Mesenchymal stem cell (in vitro differentiated cells and primary cell): Measurements from ENCODE around the gene DNAJC22.

Source experiments
- DNase-seq: peaks from one replicate; pipeline ENCODE4 v3.0.0-alpha.2; 2013
- H2AFZ ChIP-seq: one replicate; pipeline ENCODE4 v1.6.1; 2013; ENCODE audit warnings: low read depth, mild to moderate bottlenecking, control low read depth, inconsistent platforms, low read length, moderate library complexity
- H2AK5ac ChIP-seq: 2 replicates; pipeline ENCODE4 v1.6.1; 2013; ENCODE audit warnings: low read length, moderate library complexity, mild to moderate bottlenecking, inconsistent platforms; ENCODE audit not compliant: severe bottlenecking
- H2BK120ac ChIP-seq: one replicate; pipeline ENCODE4 v1.6.1; 2013; ENCODE audit warnings: low read depth, mild to moderate bottlenecking, inconsistent platforms, low read length, moderate library complexity
- H2BK12ac ChIP-seq, 2 experiments: one replicate each; pipeline ENCODE4 v1.6.1; 2013; ENCODE audit warnings: inconsistent platforms in 2 of 2, low read length in 2 of 2, mild to moderate bottlenecking in 2 of 2, moderate library complexity in 2 of 2, control low read depth in 1 of 2
- H2BK15ac ChIP-seq: one replicate; pipeline ENCODE4 v1.6.1; 2013; ENCODE audit warnings: mild to moderate bottlenecking, low read depth, inconsistent platforms; ENCODE audit not compliant: poor library complexity, severe bottlenecking
- H2BK5ac ChIP-seq: 2 replicates; pipeline ENCODE4 v1.6.1; 2013; ENCODE audit warnings: low read depth, mild to moderate bottlenecking, low read length, control low read depth, inconsistent platforms; ENCODE audit not compliant: poor library complexity, severe bottlenecking
- H3K14ac ChIP-seq, 2 experiments: one replicate each; pipeline ENCODE4 v1.6.1; 2013; ENCODE audit warnings: inconsistent platforms in 2 of 2, low read length in 2 of 2, control low read depth in 1 of 2, mild to moderate bottlenecking in 1 of 2, moderate library complexity in 1 of 2
- H3K18ac ChIP-seq, 2 experiments: one replicate each; pipeline ENCODE4 v1.6.1; 2013; ENCODE audit warnings: inconsistent platforms in 2 of 2, low read length in 2 of 2, control low read depth in 1 of 2, low read depth in 1 of 2, mild to moderate bottlenecking in 1 of 2
- H3K23ac ChIP-seq, 2 experiments: one replicate each; pipeline ENCODE4 v1.6.1; 2013; ENCODE audit warnings: inconsistent platforms in 2 of 2, low read length in 2 of 2, mild to moderate bottlenecking in 2 of 2, moderate library complexity in 2 of 2, control low read depth in 1 of 2
- H3K27ac ChIP-seq: 2 replicates; pipeline ENCODE4 v1.5.1; 2013; ENCODE audit warnings: mild to moderate bottlenecking, moderate library complexity, low read length, control low read depth, inconsistent platforms; ENCODE audit not compliant: poor library complexity, severe bottlenecking
- H3K27me3 ChIP-seq, 2 experiments: 2 replicates each; pipeline versions ENCODE4 v1.6.1 to v1.7.0; 2013; ENCODE audit warnings: low read length in 2 of 2, mild to moderate bottlenecking in 2 of 2, moderate library complexity in 2 of 2, control low read depth in 1 of 2, inconsistent platforms in 1 of 2; ENCODE audit not compliant: control insufficient read depth in 1 of 2, insufficient read depth in 1 of 2
- H3K36me3 ChIP-seq, 2 experiments: 2 replicates each; pipeline versions ENCODE4 v1.6.1 to v1.7.0; 2013; ENCODE audit warnings: low read length in 2 of 2, control low read depth in 1 of 2, inconsistent platforms in 1 of 2, low read depth in 1 of 2, mild to moderate bottlenecking in 1 of 2; ENCODE audit not compliant: insufficient read depth in 2 of 2, control insufficient read depth in 1 of 2
- H3K4ac ChIP-seq, 2 experiments: one replicate each; pipeline ENCODE4 v1.6.1; 2013; ENCODE audit warnings: inconsistent platforms in 2 of 2, low read length in 2 of 2, mild to moderate bottlenecking in 2 of 2, moderate library complexity in 2 of 2, control low read depth in 1 of 2, low read depth in 1 of 2
- H3K4me1 ChIP-seq: 2 replicates; pipeline ENCODE4 v1.6.1; 2013; ENCODE audit warnings: low read depth, low read length, control low read depth; ENCODE audit not compliant: control insufficient read depth, insufficient read depth
- H3K4me2 ChIP-seq: 2 replicates; pipeline ENCODE4 v1.6.1; 2013; ENCODE audit warnings: low read length, mild to moderate bottlenecking, inconsistent platforms; ENCODE audit not compliant: poor library complexity, severe bottlenecking
- H3K4me3 ChIP-seq, 2 experiments: 2 replicates each; pipeline versions ENCODE4 v1.5.1 to v1.7.0; 2013; ENCODE audit warnings: low read length in 2 of 2, mild to moderate bottlenecking in 2 of 2, control low read depth in 1 of 2, low read depth in 1 of 2; ENCODE audit not compliant: insufficient read depth in 1 of 2
- H3K79me1 ChIP-seq: replicated peaks from 2 replicates; pipeline ENCODE4 v1.6.1; 2013; ENCODE audit warnings: mild to moderate bottlenecking, control low read depth, low read length, inconsistent platforms; ENCODE audit not compliant: poor library complexity, severe bottlenecking
- H3K9ac ChIP-seq: 2 replicates; pipeline ENCODE4 v1.7.0; 2013; ENCODE audit warnings: mild to moderate bottlenecking, low read length, moderate library complexity
- H3K9me3 ChIP-seq: 2 replicates; pipeline ENCODE4 v1.7.0; 2013; ENCODE audit warnings: mild to moderate bottlenecking, low read length; ENCODE audit not compliant: control insufficient read depth
- H4K8ac ChIP-seq: one replicate; pipeline ENCODE4 v1.6.1; 2013; ENCODE audit warnings: inconsistent platforms, mild to moderate bottlenecking, low read length, moderate library complexity
- H4K91ac ChIP-seq: one replicate; pipeline ENCODE4 v1.6.1; 2013; ENCODE audit warnings: mild to moderate bottlenecking, low read length, inconsistent platforms
- WGBS: methylation state at CpG from one replicate; pipeline ENCODE4 v1.1.7; 2013; ENCODE audit warnings: mixed read lengths; 5-methylcytosine and 5-hydroxymethylcytosine counted together

The DNAJC22 gene

DNA sequence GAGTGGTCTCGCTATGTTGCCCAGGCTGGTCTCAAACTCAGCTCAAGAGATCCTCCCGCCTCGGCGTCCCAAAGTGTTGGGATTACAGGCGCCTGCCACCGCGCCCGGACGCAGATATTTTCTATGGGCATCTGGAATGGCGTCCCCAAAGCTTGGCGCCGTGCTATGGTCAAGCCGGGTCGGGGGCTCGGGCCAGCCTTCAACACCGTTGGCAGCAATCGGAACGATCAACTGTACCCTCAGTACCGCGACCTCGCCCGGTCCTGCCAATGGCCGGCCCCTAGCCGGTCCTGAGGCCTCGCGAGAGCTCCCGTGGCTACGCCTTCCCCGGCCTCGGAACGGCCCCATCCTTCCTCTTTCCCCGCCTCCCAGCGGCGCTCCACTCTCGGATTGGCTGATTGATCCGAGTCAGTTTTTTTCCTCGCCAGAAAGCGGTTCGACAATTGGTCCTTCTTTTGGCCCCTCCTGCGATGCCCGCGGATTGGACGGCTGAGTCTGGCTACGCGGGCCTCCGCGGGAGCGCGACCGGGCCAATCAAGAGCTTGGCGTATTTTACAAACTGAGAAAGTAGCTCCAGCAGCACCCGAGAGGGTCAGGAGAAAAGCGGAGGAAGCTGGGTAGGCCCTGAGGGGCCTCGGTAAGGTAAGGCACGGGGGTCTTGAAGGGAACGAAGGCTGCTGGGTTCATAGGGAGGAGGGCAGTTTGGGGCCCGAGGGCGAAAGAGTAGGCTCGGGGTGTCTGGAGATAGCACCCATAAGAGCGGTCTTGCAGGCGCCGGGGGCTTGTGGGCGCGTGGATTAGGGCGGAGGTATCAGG, 23.8 kb upstream of the DNAJC22 start, which contains the start of gene TROAP:
TSS of gene TROAP (plus strand) at position 548 of the 816 bp plus-strand sequence. CDS start 354 bp downstream, outside the sequence.
- Histone ChIP-seq H2BK12ac (no peak within 1 kb of the TSS), H3K14ac (no peak within 1 kb of the TSS), H4K8ac (peak within 1 kb of the TSS; percentile 86), H3K79me1 (peaks cover 23% of the 10 kb centered on the region), H3K4me1 (peaks cover 13% of the 10 kb centered on the region), H4K91ac (peak within 1 kb of the TSS; percentile 36), H3K27ac (peak within 1 kb of the TSS; percentile 34), H2AFZ (peak within 1 kb of the TSS; percentile 93), H3K9ac (peak within 1 kb of the TSS; percentile 92), H2AK5ac (no peak within 1 kb of the TSS), H3K27me3 (no peaks in the 10 kb centered on the region), H3K4me3 (peak within 1 kb of the TSS; percentile 70 to 90), H3K4me2 (peak within 1 kb of the TSS; percentile 99), H3K4ac (peak within 1 kb of the TSS in 1 of 2 experiments; percentile 53), H3K18ac (peak within 1 kb of the TSS in 1 of 2 experiments; percentile 93), H2BK120ac (no peak within 1 kb of the TSS), H3K23ac (no peak within 1 kb of the TSS), H2BK15ac (peak within 1 kb of the TSS; percentile 62), H2BK5ac (no peak within 1 kb of the TSS), H3K36me3 (peaks cover 3 to 8% of the 10 kb centered on the region in 2 experiments), H3K9me3 (no peaks in the 10 kb centered on the region)
- DNase-seq = peak; percentile 99
- under 1% methylated on average over 57 of the region's 65 CpGs for WGBS

DNA sequence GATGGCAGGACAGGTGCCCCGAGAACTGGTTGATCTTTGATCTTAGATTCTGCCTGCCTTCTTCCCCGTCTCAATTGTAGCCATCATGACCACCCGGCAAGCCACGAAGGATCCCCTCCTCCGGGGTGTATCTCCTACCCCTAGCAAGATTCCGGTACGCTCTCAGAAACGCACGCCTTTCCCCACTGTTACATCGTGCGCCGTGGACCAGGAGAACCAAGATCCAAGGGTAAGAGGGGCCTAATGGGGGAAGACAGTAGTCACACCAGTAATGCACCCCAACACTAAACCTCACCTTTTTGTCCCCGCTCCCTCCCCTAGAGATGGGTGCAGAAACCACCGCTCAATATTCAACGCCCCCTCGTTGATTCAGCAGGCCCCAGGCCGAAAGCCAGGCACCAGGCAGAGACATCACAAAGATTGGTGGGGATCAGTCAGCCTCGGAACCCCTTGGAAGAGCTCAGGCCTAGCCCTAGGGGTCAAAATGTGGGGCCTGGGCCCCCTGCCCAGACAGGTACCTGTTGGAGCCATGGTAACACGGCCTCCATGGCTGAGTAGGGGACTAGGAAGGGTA, 23.1 kb upstream of the DNAJC22 start:
- Histone ChIP-seq H3K18ac (no peak overlapping the region), H3K79me1 (peaks cover 23% of the 10 kb centered on the region), H2BK120ac (no peak overlapping the region), H2BK5ac (no peak overlapping the region), H2BK15ac (no peak overlapping the region), H3K23ac (no peak overlapping the region), H3K36me3 (peaks cover 3 to 8% of the 10 kb centered on the region in 2 experiments), H4K8ac (peak overlapping the region; percentile 40), H3K4me2 (peak overlapping the region; percentile 99), H2BK12ac (no peak overlapping the region), H3K9me3 (no peaks in the 10 kb centered on the region), H3K27ac (no peak overlapping the region), H3K27me3 (no peaks in the 10 kb centered on the region), H3K9ac (peak overlapping the region; percentile 81), H3K14ac (no peak overlapping the region), H2AFZ (peak overlapping the region; percentile 93), H3K4me3 (peak overlapping the region; percentile 64 to 90), H3K4me1 (peaks cover 13% of the 10 kb centered on the region), H2AK5ac (no peak overlapping the region), H3K4ac (no peak overlapping the region), H4K91ac (peak overlapping the region; percentile 36)
- DNase-seq = no peak
- 20% methylated on average over 13 of the region's 19 CpGs for WGBS

DNA sequence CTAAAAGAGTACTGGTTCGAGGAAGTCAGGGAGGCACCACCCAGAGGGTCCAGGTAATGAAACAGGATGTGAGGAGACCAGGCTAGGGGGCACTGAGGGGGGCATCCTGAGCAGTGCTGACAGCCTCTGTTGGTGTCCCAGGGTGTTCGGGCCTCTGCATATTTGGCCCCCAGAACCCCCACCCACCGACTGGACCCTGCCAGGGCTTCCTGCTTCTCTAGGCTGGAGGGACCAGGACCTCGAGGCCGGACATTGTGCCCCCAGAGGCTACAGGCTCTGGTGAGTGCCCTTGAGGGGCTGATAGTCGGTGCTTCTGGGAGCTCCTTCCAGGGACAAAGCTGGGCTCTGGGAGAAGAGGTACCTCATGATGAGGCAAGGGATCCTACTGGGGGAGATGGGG, 21.1 kb upstream of the DNAJC22 start:
- H2BK120ac ChIP-seq = no peak overlapping the region
- H3K4me3 ChIP-seq = no peak overlapping the region
- H2BK15ac ChIP-seq = no peak overlapping the region
- no peak overlapping the region for H2AK5ac ChIP-seq
- no peak overlapping the region for H4K8ac ChIP-seq
- no peak overlapping the region for H3K9ac ChIP-seq
- H3K18ac ChIP-seq = no peak overlapping the region
- no peak overlapping the region for H2AFZ ChIP-seq
- H3K9me3 ChIP-seq = no peaks in the 10 kb centered on the region
- no peak overlapping the region for H3K14ac ChIP-seq
- H2BK5ac ChIP-seq = no peak overlapping the region
- H3K23ac ChIP-seq = no peak overlapping the region
- peaks cover 23% of the 10 kb centered on the region for H3K79me1 ChIP-seq
- WGBS = 94% methylated on average over 6 of the region's 6 CpGs
- no peak for DNase-seq
- H3K36me3 ChIP-seq = peaks cover 8 to 16% of the 10 kb centered on the region in 2 experiments
- no peaks in the 10 kb centered on the region for H3K27me3 ChIP-seq
- peaks cover 13% of the 10 kb centered on the region for H3K4me1 ChIP-seq
- no peak overlapping the region for H3K27ac ChIP-seq
- H3K4ac ChIP-seq = no peak overlapping the region
- no peak overlapping the region for H4K91ac ChIP-seq
- no peak overlapping the region for H2BK12ac ChIP-seq
- H3K4me2 ChIP-seq = no peak overlapping the region

- H4K8ac ChIP-seq = no peak overlapping the region
- H3K9me3 ChIP-seq = no peaks in the 10 kb centered on the region
- H3K79me1 ChIP-seq = peaks cover 23% of the 10 kb centered on the region
- H3K9ac ChIP-seq = no peak overlapping the region
- no peak overlapping the region for H3K27ac ChIP-seq
- H3K14ac ChIP-seq = no peak overlapping the region
- no peak overlapping the region for H2BK15ac ChIP-seq
- peaks cover 8 to 16% of the 10 kb centered on the region in 2 experiments for H3K36me3 ChIP-seq
- peaks cover 0 to under 1% of the 10 kb centered on the region in 2 experiments for H3K27me3 ChIP-seq
- no peak overlapping the region for H2BK120ac ChIP-seq
- H3K23ac ChIP-seq = no peak overlapping the region
- no peak overlapping the region for H3K4me2 ChIP-seq
- DNase-seq = no peak
- peaks cover 14% of the 10 kb centered on the region for H3K4me1 ChIP-seq
- no peak overlapping the region for H2AK5ac ChIP-seq
- H2AFZ ChIP-seq = no peak overlapping the region
- no peak overlapping the region for H2BK5ac ChIP-seq
- H3K18ac ChIP-seq = no peak overlapping the region
- no peak overlapping the region for H2BK12ac ChIP-seq
- H3K4ac ChIP-seq = no peak overlapping the region
- H4K91ac ChIP-seq = no peak overlapping the region
- no peak overlapping the region for H3K4me3 ChIP-seq
Measured at GRCh38 chr12:49327368-49327767, 19.3 kb upstream of the DNAJC22 start.
